ENCODE measurements around the gene ITIH1. TPM values are rescaled to one million over a fixed set of nuclear protein-coding genes. Genes with fewer than 3 reads are reported as not detected.
A peak's percentile ranks its signal among the peaks of the same experiment; 100 is the strongest.
"Not testable (repeated sequence)": the region's sequence is repeated elsewhere in the genome, so short reads cannot be mapped to it uniquely, and the experiment has no call there.

The ITIH1 gene
- total RNA-seq, 8 experiments from 2014 or later: 0.38 to 1.0 (median 0.66) TPM; not detected in 3

DNA sequence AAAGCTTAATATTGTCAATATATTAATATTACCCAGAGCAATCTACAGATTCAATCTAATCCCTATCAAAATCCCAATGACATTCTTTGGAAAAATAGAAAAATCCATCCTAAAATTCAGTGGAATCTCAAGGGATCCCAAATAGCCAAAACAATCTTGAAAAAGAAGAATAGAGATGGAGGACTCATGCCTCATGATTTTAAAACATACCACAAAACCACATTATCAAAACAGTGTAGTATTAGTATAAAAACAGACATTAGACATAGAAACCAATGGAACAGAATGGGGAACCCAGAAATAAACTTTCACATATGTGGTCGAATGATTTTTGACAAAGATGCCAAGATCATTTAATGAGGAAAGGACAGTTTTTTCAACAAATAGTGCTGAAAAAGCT, 21.3 kb upstream of the ITIH1 start:
- no peak overlapping the region for H3K27ac ChIP-seq
- no peaks in the 10 kb centered on the region for H3K4me1 ChIP-seq (replicated peaks in 1 of 2)
- ATAC-seq (replicated peaks in 6 of 8): no peak
- WGBS, 10 experiments: 57 to 100% (median 91%) methylated on average over 1 of the region's 1 CpG; no CpG with 5 or more reads in 2 of the 10 experiments
- in situ Hi-C loops (cut with MboI; ENCODE audit: low pct_unique_long_range_greater_than_20kb in 2 of 9, low sequenced_read_pairs in 9 of 9, unreplicated experiment in 9 of 9): no loop called here
- H3K4me3 ChIP-seq: no peak overlapping the region

DNA sequence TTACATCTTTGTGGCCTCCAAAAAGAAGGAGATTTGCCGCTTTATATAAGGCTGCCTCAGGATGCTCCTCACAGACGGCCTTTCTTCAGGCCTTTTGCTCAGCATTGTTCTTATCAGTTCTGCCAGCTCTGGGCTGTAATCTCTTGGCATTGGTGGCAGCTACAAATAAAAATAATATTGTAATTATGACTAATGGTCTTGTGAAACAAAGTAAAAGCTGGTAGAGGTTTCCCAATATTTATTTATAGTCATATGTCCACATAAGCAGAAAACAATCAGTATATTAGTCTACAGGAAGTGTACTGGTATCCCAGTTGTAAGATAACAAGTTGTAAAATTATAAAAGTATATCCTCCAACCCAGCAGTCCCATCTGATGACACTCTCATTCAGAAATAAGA, 13.9 kb upstream of the ITIH1 start:
- H3K4me3 ChIP-seq: no peak overlapping the region
- in situ Hi-C loops (cut with MboI; ENCODE audit: low pct_unique_long_range_greater_than_20kb in 2 of 9, low sequenced_read_pairs in 9 of 9, unreplicated experiment in 9 of 9): no loop called here
- no peaks in the 10 kb centered on the region for H3K4me1 ChIP-seq (replicated peaks in 1 of 2)
- ATAC-seq (replicated peaks in 6 of 8): no peak
- 94 to 100% (median 100%) methylated on average over 1 to 2 of the region's 2 CpGs; no CpG with 5 or more reads in 3 of the 10 experiments for WGBS, 10 experiments
- no peak overlapping the region for H3K27ac ChIP-seq

DNA sequence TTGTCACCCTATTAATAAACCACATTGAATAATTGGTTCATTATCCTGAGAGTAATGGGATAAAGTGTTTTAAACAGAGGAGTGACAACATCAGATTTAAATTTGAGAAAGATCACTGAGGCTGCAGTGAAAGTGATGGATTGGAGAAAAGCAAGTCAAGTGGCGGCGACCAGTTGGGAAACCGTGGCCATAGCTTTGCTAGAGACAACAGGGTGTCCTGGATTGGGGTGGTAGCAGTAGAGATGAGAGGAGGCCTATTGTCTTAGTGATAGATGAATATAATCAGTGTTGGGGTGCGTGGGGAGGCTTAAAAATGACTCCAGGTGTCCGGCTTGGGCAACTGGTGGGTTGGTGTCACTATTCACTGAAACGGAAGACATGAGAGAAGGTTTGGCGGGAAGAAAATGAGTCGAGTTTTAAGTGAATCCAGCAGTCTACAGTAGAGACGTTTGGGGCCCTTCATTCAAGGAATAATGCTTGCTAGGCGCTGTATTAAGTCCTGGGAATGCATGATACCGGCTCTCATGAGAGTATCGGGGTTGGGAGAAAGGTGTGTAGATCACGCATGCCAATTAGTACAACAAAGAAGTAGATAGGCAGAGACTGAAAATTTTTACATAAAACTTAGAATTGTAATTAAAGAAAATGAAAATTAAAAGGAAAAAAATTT, 7.5 kb upstream of the ITIH1 start:
- no peak for ATAC-seq (replicated peaks in 6 of 8)
- WGBS, 10 experiments: 0 to 21% (median 8%) methylated on average over 3 to 13 of the region's 13 CpGs
- Histone ChIP-seq H3K27ac (no peak overlapping the region), H3K4me3 (peak overlapping the region; percentile 75 to 98 (median 90)), H3K4me1 (replicated peaks in 1 of 2) (peaks cover 4 to 11% of the 10 kb centered on the region in 2 donors)
- in situ Hi-C loops (cut with MboI; ENCODE audit: low pct_unique_long_range_greater_than_20kb in 2 of 9, low sequenced_read_pairs in 9 of 9, unreplicated experiment in 9 of 9): no loop called here

DNA sequence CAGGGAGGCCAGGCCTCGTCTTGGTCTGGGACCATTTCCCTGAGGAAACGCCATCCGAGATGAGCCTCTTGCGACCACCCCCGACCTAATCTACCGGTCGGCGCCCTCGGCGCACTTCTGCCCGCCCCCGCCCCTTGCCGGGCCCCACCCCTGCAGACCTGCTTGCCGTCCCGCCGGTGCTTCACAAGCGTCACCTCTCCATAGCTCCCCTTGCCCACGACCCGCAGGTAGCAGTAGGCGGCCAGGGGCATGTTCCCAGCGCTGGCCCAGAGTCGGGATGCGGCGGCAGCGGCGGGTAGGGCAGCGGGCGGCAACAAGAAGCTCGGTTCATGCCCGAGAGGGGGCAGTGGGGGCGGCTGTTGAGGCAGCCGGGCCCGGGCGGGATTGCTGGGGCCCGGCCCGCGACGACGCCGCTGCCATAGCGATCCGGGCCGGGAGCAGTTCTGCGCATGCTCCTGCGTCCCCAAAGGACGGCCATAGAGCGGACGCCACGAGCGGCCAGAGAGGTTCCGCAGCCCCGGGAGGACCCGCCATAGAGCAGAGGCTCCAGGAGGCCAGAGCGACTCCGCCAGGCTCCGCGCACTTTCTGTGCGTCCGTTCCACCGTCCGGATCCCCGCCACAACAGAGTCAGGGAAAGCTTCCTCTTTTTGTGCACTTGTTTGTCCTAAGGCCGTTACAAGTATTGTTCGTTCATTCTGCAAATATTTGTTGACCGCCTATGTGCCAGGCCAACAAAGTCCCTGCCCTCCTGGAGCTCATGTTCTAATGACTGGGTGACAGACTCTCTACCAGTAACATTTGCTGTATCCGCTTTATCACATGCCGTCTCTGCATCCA, 6.7 kb upstream of the ITIH1 start, which contains the start of gene NEK4:
Gene NEK4 (minus strand): TSS at position 445 of the 838 bp plus-strand sequence. CDS start 194 bp downstream, at position 251.
- in situ Hi-C loops (cut with MboI; ENCODE audit: low pct_unique_long_range_greater_than_20kb in 2 of 9, low sequenced_read_pairs in 9 of 9, unreplicated experiment in 9 of 9): no loop called here
- H3K4me1 ChIP-seq (replicated peaks in 1 of 2): peaks cover 4 to 11% of the 10 kb centered on the region in 2 donors
- H3K27ac ChIP-seq: peak within 1 kb of the TSS; percentile 57 to 72
- ATAC-seq (replicated peaks in 6 of 8): peak; percentile 97 to 99 (median 99)
- H3K4me3 ChIP-seq: peak within 1 kb of the TSS; percentile 75 to 98 (median 90)
- WGBS, 10 experiments: 0 to 20% (median 0%) methylated on average over 1 to 10 of the region's 67 CpGs

DNA sequence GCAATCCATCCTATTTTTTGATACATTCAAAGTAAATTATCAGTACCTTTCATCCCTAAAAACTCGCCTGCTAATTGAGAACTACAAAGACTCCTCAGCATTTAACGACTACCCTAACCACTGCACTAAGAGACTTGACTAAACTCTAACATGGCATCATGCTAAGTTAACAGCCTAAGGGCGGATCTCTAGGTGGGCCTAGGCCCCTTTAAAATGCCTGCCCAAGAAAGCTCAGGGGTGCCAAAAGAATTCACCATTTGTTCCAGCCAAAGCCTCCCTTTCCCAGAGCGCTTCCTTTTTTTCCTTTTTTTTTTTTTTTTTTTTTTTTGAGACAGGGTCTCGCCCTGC, 6.1 kb upstream of the ITIH1 start:
- in situ Hi-C loops (cut with MboI; ENCODE audit: low pct_unique_long_range_greater_than_20kb in 2 of 9, low sequenced_read_pairs in 9 of 9, unreplicated experiment in 9 of 9): no loop called here
- WGBS, 10 experiments: 0 to 100% (median 32%) methylated on average over 1 to 4 of the region's 5 CpGs
- Histone ChIP-seq H3K27ac (peak overlapping the region; percentile 26 to 72), H3K4me3 (peak overlapping the region; percentile 75 to 98 (median 90)), H3K4me1 (replicated peaks in 1 of 2) (peaks cover 4 to 11% of the 10 kb centered on the region in 2 donors)
- ATAC-seq (replicated peaks in 6 of 8): peak in 6 of 8 experiments; percentile 5 to 15 (median 11)

DNA sequence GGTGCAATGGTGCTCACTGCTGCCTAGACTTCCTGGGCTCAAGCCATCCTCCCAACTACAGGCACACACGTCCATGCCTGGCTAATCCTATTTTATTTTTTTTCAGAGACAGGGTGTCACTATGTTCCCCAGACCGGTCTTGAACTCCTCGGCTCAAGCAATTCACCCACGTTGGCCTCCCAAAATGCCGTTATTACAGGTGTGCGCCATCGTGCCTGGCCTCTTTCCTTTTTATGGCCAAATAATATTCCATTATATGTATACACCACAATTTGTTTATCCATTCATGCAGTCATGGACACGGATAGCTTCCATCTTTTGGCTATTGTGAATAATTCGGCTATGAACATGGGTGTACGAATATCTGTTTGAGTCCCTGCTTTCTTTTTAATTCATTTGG, 5.7 kb upstream of the ITIH1 start:
- no peak overlapping the region for H3K27ac ChIP-seq
- in situ Hi-C loops (cut with MboI; ENCODE audit: low pct_unique_long_range_greater_than_20kb in 2 of 9, low sequenced_read_pairs in 9 of 9, unreplicated experiment in 9 of 9): no loop called here

DNA sequence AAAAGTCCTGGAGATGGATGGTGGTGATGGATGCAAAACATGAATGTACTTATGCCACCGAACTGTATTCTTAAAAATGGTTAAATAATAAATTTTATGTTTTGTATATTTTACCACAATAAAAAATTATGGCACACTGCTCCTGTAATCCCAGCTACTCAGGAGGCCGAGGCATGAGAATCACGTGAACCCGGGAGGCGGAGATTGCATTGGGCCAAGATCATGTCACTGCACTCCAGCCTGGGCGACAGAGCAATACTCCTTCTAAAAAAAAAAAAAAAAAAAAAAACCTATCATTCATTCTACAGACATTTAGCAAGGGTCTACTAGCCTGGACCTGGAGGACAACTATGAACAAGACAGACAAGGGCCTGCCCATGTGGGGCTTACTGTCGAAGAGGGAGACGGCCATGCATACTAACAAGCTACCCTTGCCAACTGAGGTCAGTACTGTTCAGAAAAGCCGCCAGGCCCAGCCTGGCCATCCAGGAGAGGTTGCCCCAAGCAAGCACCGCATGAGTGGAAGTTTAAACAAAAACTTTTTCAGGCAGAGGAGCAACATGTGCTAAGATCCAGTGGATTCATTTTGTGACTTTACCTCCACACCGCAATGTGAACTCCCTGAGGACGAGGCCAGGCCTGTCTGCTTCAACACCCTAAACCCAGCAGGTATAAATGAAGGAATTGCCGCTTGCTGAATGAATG, 3.9 kb upstream of the ITIH1 start:
- 80 to 99% (median 91%) methylated on average over 2 to 8 of the region's 13 CpGs for WGBS, 10 experiments
- Histone ChIP-seq H3K4me1 (replicated peaks in 1 of 2) (peaks cover 4 to 11% of the 10 kb centered on the region in 2 donors), H3K27ac (no peak overlapping the region), H3K4me3 (no peak overlapping the region)
- in situ Hi-C loops (cut with MboI; ENCODE audit: low pct_unique_long_range_greater_than_20kb in 2 of 9, low sequenced_read_pairs in 9 of 9, unreplicated experiment in 9 of 9): no loop called here
- ATAC-seq (replicated peaks in 6 of 8): no peak

More for the DNA sequence above, 5.7 kb upstream of the ITIH1 start:
- peaks cover 4 to 11% of the 10 kb centered on the region in 2 donors for H3K4me1 ChIP-seq (replicated peaks in 1 of 2)
- no peak for ATAC-seq (replicated peaks in 6 of 8)
- WGBS, 10 experiments: 43 to 100% (median 96%) methylated on average over 1 to 10 of the region's 10 CpGs; no CpG with 5 or more reads in 1 of the 10 experiments
- peak overlapping the region in 1 of 5 donors; percentile 90 for H3K4me3 ChIP-seq

DNA sequence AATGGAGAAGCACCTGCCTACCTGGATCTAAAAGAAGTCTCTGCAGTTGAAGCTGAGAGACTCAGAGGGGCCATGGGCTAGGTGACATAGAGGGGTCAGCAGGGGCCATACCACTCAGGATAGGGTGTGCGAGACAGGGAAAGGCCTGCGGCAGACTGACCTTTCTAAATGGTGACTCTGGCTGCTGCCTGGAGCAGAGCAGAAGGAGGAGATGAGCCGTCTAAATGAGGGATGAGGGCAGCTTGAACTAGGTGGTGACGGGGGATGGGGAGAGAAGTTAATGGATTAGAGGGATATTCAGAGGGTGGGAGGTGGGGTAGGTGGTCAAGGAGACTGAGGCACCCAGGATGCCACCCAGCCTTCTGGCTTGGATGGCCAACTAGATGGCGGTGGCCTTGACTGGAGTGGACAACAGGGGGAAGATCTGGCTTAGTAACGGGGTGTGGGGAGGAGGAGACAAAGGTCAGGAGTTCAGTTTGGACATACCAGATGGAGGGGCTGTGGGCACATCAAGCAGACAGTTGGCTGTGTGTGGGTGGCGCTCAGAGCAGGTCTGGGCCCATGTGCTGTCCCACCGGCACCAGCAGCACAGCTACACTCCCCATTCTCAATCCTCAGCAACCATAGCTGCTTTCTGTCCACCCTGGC, 3.2 kb upstream of the ITIH1 start:
- no peak for ATAC-seq (replicated peaks in 6 of 8)
- H3K4me3 ChIP-seq: no peak overlapping the region
- in situ Hi-C loops (cut with MboI; ENCODE audit: low pct_unique_long_range_greater_than_20kb in 2 of 9, low sequenced_read_pairs in 9 of 9, unreplicated experiment in 9 of 9): no loop called here
- 70 to 100% (median 92%) methylated on average over 2 to 4 of the region's 8 CpGs; no CpG with 5 or more reads in 5 of the 10 experiments for WGBS, 10 experiments
- no peak overlapping the region for H3K27ac ChIP-seq
- H3K4me1 ChIP-seq (replicated peaks in 1 of 2): peaks cover 4 to 10% of the 10 kb centered on the region in 2 donors

DNA sequence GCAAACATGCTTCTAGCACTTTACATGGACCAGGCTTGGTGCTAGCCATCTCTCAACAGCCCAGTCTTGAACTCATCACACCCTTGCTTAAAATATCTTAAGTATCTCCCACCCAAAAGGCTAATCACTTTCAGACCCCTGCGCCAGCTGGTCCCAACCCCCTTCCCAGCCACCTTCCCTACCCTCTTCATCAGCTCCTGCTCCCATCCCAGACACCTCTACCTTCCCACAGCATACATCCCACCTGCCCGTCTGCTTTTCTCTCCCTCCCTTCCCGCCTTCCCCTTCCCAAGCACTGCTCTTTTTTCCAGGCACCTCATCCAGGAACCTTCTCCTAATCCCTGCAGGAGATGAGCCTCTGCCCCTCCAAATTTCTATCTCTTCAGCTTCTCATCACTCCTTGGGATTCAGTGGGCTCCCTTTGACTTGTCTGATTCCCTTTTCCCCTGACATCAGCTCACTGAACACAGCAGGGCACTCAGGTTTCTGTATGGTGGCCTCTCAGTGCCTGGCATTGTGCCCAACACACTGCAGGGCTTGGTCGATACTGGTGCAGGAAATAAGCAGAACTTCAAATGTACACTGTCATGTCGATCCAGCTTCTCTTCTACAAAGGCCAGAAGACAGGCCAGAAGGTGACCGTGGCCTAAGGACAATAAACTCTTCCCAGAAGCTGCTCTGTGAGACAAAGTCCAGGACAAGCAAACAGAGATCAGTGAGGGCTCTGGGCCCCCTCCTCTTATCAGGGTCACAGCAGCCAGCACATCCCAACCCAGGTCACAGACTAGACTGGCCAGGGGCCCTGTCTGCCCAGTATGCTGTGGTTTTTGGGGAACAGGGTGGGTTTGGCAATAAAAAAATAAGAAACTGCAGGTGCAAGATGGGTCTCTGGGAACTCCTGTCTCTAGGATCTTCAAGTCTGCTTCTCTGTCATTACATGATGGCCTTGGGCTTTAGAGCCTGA, 2.2 kb upstream of the ITIH1 start:
- ATAC-seq (replicated peaks in 6 of 8): no peak
- 12 to 67% (median 41%) methylated on average over 1 to 4 of the region's 6 CpGs; no CpG with 5 or more reads in 2 of the 10 experiments for WGBS, 10 experiments
- H3K4me1 ChIP-seq (replicated peaks in 1 of 2): peaks cover 0 to 2% of the 10 kb centered on the region in 2 donors
- in situ Hi-C loops (cut with MboI; ENCODE audit: low pct_unique_long_range_greater_than_20kb in 2 of 9, low sequenced_read_pairs in 9 of 9, unreplicated experiment in 9 of 9): no loop called here
- no peak overlapping the region for H3K27ac ChIP-seq
- no peak overlapping the region for H3K4me3 ChIP-seq

DNA sequence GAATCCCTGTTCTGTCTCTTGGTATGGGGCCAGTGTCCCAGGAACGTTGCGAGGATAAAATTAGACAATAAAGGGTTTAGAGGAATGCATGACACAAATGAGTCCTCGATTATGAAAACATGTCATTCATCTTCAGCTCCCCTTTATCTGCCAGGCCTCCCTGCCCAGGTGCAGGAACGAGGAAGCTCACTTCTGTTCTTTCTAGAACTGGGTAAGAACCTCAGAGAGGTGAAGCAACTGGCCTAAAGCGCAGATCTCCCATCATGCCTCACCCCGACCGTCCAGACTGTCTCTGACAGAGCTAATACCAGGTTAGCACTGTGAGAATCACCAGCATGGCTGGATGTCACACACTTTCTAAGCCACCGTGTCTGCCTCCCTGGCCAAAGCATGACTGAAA, 1.5 kb upstream of the ITIH1 start:
- ATAC-seq (replicated peaks in 6 of 8): no peak
- Histone ChIP-seq H3K4me1 (replicated peaks in 1 of 2) (peaks cover 0 to 2% of the 10 kb centered on the region in 2 donors), H3K27ac (no peak overlapping the region), H3K4me3 (no peak overlapping the region)
- in situ Hi-C loops (cut with MboI; ENCODE audit: low pct_unique_long_range_greater_than_20kb in 2 of 9, low sequenced_read_pairs in 9 of 9, unreplicated experiment in 9 of 9): no loop called here
- WGBS, 10 experiments: 20 to 76% (median 61%) methylated on average over 1 to 8 of the region's 8 CpGs

DNA sequence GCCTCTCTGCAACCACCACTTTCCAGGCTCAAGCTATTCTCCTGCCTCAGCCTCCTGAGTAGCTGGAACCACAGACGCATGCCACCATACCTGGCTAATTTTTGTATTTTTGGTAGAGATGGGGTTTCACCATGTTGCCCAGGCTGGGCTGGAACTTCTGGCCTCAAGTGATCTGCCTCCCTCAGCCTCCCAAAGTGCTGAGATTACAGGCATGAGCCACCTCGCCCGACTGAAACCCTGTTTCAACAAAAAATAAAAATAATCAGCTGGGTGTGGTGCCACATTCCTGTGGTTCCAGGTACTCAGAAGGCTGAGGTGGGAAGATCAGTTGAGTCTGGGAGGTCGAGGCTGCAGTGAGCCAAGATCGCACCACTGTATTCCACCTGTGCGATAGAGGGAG, 913 bp upstream of the ITIH1 start:
- ATAC-seq (replicated peaks in 6 of 8); H3K27ac ChIP-seq; H3K4me1 ChIP-seq (replicated peaks in 1 of 2); H3K4me3 ChIP-seq; in situ Hi-C loops (cut with MboI; ENCODE audit: low pct_unique_long_range_greater_than_20kb in 2 of 9, low sequenced_read_pairs in 9 of 9, unreplicated experiment in 9 of 9): not testable (repeated sequence)
- 48 to 100% (median 89%) methylated on average over 1 to 6 of the region's 6 CpGs; no CpG with 5 or more reads in 3 of the 10 experiments for WGBS, 10 experiments

Data from motor neuron (in vitro differentiated cells).